ENCODE data around the gene USP3.
"Not testable (repeated sequence)": the region's sequence is repeated elsewhere in the genome, so short reads cannot be mapped to it uniquely, and the experiment has no call there.

The USP3 gene

DNA sequence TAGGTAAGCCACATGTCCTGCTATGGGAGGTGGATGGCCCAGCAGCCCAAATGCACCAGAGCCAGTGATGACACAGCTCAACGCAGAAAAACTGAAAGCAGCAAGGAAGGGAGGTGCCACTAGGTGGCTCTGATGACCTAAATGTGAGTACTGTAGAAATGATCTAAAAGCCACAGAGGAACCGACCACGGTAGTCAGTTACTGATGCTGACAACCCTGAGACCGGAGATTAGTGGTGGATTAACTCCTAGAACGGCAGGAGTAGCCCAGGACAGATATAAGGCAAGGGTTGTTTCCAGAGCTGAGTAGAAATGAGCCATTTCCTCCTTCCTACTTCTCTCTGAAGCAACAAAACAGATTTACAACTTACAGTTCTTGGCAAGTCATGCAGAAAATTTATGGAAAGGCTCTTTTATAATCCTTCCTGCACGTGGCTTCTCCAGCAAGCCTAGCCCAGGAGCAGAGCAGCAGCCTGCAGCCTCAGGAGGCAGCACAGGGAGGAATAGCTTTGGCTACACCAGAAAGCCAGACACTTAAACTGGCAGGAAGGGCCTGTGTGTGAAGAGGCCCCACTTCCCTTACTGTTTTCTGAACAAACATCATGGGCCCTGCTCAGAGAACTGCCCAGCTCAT lies 105.9 kb downstream of the USP3 start:
- peak; percentile 55 for DNase-seq (ENCODE audit: low read depth)

DNA sequence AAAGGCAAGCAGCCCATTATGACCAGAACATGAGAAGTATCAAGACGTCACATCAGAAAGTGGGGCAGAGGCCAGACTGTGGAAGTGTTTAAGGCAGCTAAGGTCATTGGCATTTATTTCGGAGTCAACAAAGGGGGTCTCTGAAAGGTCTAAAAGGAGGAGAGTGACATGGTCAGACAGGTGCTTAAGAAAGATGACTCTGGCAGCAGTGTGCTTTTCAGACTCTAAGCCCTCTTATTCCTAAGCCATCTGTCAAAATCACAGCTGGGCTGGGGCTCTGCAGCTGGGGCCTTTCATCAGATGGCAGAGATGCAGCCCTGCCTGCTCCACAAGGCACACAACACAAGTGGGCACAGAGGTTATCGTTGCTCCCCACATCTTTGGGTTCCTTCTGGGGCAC lies 106.8 kb downstream of the USP3 start:
- no peak for DNase-seq (ENCODE audit: low read depth)

DNA sequence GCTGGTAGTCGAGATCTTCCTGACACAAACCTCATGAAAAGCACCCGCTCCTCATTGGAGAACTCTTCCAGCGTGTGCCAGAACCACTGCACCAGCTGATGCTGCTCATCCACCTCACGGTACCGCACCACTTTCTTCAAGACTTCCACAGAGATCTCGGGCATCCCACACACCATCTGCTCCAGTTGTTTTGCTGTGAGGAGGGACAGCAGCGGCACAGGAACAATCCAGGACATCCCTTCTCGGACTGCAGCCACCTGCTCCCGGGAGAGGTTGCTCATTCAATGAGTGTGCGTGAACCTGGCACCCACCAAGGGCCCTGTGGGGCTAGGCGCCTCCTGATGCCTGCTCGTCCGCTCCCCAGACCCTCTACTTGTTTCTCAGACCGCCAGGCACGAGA lies 107.9 kb downstream of the USP3 start:
- DNase-seq (ENCODE audit: low read depth) = no peak

DNA sequence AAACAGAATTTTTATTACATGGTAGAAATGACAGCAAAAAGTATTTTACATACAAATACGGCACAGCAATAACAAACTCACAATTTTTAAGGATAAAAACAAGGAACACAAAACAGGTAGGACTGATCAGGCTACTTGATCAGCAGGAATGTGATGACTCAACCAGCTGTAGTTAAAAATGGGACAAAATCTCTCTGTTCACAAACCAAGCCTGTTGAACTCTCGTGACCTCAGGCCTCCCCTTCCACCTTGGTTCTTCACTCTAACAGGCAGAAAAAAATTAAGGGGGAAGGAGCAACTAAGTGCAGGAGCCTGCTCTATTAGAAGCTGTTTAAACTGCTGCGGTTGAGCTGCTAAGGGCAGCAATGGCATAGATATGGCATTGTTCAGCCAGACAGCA lies 111.5 kb downstream of the USP3 start:
- DNase-seq (ENCODE audit: low read depth) = no peak

DNA sequence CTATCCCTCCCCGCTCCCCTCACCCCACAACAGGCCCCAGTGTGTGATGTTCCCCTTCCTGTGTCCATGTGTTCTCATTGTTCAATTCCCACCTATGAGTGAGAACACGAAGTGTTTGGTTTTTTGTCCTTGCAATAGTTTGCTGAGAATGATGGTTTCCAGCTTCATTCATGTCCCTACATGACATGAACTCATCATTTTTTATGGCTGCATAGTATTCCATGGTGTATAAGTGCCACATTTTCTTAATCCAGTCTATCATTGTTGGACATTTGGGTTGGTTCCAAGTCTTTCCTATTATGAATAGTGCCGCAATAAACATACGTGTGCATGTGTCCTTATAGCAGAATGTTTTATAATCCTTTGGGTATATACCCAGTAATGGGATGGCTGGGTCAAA lies 112.8 kb downstream of the USP3 start:
- not testable (repeated sequence) for DNase-seq (ENCODE audit: low read depth)

DNA sequence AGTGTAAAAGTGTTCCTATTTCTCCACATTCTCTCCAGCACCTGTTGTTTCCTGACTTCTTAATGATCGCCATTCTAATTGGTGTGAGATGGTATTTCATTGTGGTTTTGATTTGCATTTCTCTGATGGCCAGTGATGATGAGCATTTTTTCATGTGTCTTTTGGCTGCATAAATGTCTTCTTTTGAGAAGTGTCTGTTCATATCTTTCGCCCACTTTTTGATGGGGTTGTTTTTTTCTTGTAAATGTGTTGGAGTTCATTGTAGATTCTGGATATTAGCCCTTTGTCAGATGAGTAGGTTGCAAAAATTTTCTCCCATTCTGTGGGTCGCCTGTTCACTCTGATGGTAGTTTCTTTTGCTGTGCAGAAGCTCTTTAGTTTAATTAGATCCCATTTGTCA lies 113.2 kb downstream of the USP3 start:
- DNase-seq (ENCODE audit: low read depth) = not testable (repeated sequence)

DNA sequence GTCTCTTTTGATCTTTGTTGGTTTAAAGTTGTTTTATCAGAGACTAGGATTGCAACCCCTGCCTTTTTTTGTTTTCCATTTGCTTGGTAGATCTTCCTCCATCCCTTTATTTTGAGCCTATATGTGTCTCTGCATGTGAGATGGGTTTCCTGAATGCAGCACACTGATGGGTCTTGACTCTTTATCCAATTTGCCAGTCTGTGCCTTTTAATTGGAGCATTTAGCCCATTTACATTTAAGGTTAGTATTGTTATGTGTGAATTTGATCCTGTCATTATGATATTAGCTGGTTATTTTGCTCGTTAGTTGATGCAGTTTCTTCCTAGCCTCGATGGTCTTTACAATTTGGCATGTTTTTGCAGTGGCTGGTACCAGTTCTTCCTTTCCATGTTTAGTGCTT lies 116.4 kb downstream of the USP3 start:
- not testable (repeated sequence) for DNase-seq (ENCODE audit: low read depth)

DNA sequence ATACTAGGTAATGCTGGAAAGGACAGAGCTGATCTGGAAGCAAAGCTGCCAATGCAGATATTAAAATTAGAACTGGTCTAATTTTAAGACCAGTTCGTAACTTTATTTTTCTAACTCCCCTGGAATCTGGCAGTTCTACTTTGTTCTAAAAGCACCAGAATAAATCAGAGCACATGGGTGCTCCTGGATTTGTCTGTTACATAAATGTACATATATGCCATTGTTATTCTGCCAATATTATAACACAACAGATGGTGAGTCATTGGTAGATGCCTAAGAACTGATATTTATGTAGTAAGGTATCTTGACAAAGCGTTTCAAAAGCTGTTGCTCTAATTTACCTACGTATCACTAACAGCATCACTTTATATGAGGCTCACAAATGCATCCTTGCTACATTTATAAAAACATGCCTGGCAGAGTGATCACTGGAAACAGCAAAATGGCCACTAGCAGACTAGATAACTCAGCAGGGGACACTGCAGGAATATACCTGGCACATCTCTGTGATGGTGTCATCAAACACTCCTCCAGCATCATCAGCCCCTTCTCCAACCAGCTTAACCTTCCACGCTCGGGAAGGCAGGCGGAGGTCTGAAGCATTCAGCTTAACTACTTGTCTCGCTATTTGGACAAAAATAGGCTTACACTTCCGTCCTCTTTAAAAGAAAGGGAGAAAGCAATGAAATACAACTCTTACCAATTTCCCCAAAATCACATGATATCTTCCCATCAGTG lies 119.0 kb downstream of the USP3 start:
- no peak for DNase-seq (ENCODE audit: low read depth)

DNA sequence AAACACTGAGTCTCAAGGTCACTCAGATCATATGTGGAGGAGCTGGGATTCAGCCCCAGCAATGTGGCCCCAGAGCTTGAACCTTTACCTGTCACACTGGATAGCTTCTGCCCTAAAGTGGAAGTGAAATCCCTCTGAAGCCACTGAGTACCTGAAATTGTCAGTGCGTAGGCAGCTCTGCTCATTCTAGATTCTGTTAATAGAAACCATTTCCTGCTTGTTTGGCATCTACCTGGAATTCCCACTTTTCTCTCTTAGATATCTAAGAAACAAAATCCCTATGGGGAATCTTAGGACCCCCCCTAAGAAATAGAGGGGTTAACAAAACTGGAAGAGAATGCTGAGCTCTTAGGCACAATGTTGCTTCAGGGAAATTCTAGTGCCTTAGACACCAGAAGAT lies 122.6 kb downstream of the USP3 start:
- no peak for DNase-seq (ENCODE audit: low read depth)

DNA sequence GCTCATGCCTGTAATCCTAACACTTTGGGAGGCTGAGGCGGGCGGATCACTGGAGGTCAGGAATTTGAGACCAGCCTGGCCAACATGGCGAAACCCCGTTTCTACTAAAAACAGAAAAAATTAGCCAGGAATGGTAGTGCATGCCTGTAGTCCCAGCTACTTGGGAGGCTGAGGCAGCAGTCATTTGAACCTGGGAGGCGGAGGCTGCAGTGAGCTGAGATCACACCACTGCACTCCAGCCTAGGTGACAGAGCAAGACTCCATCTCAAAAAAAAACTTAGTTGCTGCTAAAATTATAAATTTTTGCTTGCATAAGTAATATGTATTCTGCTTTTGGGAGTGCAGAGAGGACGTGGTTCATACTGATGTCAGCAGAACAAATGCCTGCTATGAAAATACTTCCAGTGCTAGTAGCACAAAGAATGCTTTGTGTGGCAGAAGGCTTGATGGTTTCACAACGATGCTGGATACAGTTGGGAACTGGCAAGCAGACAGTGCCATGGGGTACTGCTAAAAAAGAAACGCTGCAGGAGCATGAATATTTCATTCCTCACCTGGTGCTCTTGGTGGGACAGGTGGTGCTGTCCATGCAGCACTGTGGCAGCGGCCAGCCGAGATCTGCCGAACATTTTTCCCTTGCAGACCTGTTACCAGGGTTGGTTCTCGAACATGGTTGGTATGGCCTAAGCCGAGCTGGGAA lies 123.9 kb downstream of the USP3 start:
- DNase-seq (ENCODE audit: low read depth) = no peak

DNA sequence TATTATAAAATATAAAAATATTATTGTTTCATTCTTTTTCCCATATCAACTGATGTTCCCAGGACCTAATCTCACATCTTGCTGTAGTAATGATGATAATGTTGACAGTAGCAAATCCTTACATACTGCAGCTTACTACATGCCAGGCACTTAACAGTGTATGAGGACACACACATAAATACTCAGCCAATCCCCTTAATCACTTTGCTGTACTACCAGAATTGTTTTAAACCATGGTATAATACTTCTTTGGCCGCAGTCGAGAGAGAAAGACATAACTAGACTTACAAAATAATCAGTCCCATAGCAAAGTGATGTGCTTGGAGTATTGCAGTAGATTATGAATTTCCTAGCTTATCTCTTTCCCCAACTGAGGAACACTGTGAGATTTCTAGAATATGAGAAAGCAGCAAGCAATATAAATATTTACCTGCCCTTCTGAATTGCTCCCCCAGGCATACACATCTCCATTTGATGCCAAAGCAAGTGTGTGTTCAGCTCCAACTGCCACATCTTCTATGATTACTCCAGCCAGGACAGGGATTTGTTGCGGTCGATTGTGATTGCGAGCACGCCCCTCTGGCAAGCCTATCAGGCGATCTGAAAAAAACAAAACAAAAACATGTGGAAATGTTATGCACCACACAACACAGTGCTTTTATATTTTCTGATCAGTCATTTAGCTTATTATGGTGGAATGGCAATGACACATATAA lies 125.8 kb downstream of the USP3 start:
- no peak for DNase-seq (ENCODE audit: low read depth)

DNA sequence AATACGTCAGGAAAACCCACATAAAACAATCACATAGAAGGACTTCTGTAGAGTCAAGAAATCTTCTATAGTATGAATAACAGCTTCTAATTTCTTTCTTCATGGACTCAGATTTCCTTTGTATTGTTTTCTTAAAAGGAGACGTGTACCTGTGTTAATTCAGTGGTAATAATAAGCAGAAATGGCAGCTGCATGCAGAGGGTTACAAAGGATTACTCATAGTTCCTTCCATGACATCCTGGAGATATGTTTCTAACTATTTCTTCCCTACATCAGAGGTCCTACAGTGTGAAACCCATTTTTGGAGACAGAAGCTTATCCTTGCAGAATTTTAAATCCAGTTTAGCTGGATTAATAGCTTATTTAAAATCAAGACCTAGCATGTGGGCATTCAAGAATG lies 128.9 kb downstream of the USP3 start:
- no peak for DNase-seq (ENCODE audit: low read depth)

DNA sequence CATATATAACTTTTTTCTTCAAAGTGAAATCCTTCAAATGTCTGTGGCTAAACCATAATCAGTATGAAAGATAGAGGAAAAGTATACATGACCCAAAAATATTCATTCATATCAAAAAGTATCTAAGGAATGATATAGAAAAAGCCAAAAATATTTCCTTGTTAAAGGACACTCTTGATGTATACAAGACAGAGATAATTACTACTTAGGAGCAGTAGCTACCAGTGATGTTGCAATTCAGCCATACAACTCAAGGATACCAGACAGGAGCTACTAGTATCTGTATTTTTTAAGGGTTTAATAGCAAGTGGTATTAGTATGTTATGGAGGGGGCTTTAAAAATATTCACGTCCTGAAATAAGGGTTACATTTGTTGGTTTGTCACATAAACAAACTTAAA lies 129.8 kb downstream of the USP3 start:
- DNase-seq (ENCODE audit: low read depth) = no peak

DNA sequence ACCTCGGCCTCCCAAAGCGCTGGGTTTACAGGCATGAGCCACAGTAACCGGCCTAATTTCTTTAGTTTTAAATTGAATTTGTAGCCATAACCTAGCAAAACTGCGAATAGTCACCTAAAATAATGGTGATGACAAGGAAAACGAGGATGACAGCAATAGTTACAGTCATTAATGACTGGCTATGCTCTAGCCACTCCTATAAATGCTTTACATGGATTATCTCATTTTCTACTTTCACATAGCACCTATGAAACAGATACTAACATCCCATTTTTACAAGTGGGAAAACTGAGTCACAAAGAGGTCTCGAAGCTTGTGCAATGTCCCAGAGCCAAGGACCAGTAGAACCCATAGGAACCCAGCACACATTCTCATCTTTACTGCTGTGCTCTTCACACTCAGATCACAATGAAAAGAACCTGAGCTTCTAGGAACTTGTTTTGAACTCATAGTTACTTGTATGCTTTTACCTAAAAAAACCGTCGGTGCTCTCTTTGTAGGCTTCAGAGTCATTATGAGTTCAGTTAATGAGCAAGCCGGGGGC lies 132.2 kb downstream of the USP3 start:
- DNase-seq (ENCODE audit: low read depth) = no peak

DNA sequence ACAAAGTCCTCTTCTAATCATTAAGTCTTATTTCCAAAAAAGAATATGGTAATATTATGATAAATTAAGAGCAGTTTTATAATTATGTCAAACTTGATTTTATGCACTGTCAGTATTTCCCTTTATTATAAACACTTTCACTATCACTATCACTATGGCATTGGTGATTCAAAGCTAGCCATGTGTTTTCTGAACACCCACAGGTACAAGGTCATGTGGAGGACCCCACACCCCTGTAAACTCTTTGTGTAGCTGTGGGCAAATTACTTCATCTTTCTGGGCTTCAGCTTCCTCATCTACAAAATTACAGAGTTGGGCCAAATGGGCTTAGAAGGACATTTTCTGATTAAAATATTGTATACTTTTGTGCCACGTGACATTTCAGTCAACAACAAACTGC lies 134.4 kb downstream of the USP3 start:
- DNase-seq (ENCODE audit: low read depth) = no peak

DNA sequence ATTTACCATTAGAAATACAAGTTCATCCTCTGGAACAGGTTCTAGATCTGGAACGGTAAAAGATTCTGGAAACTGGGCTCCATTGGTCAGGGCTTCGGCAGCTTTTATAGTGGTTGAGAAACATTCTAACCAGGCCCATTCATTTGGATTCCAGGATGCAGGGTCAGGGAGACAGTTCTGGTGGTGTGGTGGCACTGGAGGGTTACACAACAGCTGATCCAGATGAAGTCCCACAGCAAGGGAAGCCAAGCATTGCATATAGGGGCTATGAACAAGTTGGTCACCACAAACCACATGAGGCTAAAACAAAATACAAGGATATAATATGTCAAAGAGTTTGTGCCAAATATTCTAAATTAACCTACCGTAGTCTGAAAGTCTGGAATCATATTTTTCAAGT lies 135.8 kb downstream of the USP3 start:
- DNase-seq (ENCODE audit: low read depth) = no peak
